Left ventricle myocardium inferior (tissue), 1 donor: Measurements from ENCODE around the gene LOX. TPM values are rescaled to one million over a fixed set of nuclear protein-coding genes. Genes with fewer than 3 reads are reported as not detected.

Source experiments
- DNase-seq: peaks from one replicate; pipeline ENCODE4 v3.0.0-alpha.2; 2020
- H3K27ac ChIP-seq: fragments of 200-600 bp; replicated peaks from 2 replicates; pipeline ENCODE4 v1.8.0; 2021
- H3K27me3 ChIP-seq: fragments of 200-600 bp; 2 replicates; pipeline ENCODE4 v1.8.0; 2021; ENCODE audit warnings: low read depth
- H3K36me3 ChIP-seq: fragments of 200-600 bp; 2 replicates; pipeline ENCODE4 v1.8.0; 2021
- H3K4me1 ChIP-seq: fragments of 200-600 bp; 2 replicates; pipeline ENCODE4 v1.8.0; 2021
- H3K4me3 ChIP-seq: fragments of 200-600 bp; 2 replicates; pipeline ENCODE4 v1.8.0; 2021; ENCODE audit warnings: mild to moderate bottlenecking, moderate library complexity
- H3K9me3 ChIP-seq: fragments of 200-600 bp; replicated peaks from 2 replicates; pipeline ENCODE4 v1.8.0; 2021
- intact Hi-C: fragments of 100-400 bp; cut with micrococcal nuclease; formaldehyde crosslinking; loops from one replicate; pipeline ENCODE4 v1.11.0; 2022
- long read RNA-seq: library from polyadenylated mRNA; unstranded; transcript quantifications from one replicate; pipeline ENCODE4 v2.0.0, GENCODE V29; 2021
- total RNA-seq: library from RNA; stranded (reverse); fragmentation: NEBNext Ultra II Directional; extraction: Animal tissue kit (Norgen Biotek cat#: 25700); gene quantifications from one replicate; pipeline ENCODE4 v1.2.1, GENCODE V29; 2021
- TF ChIP-seq, protein P1 (sequence below): fragments of 200-600 bp; IDR thresholded peaks from 2 replicates; pipeline ENCODE4 v1.8.0; 2021; ENCODE audit warnings: antibody characterized with exemption, mild to moderate bottlenecking, borderline replicate concordance
- donor health status: DM: no; HTN: yes; CAD: no; lungs with severe emphysema.

Gene LOX, protein sequence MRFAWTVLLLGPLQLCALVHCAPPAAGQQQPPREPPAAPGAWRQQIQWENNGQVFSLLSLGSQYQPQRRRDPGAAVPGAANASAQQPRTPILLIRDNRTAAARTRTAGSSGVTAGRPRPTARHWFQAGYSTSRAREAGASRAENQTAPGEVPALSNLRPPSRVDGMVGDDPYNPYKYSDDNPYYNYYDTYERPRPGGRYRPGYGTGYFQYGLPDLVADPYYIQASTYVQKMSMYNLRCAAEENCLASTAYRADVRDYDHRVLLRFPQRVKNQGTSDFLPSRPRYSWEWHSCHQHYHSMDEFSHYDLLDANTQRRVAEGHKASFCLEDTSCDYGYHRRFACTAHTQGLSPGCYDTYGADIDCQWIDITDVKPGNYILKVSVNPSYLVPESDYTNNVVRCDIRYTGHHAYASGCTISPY
- 4.4 TPM for total RNA-seq
- long read RNA-seq, full-length matches to known transcripts, result 9 of 9 reads
- long read RNA-seq, partial matches to known transcripts, result 0 of 9 reads
- long read RNA-seq, other reads (novel, unspliced or antisense), result 0 of 9 reads

DNA sequence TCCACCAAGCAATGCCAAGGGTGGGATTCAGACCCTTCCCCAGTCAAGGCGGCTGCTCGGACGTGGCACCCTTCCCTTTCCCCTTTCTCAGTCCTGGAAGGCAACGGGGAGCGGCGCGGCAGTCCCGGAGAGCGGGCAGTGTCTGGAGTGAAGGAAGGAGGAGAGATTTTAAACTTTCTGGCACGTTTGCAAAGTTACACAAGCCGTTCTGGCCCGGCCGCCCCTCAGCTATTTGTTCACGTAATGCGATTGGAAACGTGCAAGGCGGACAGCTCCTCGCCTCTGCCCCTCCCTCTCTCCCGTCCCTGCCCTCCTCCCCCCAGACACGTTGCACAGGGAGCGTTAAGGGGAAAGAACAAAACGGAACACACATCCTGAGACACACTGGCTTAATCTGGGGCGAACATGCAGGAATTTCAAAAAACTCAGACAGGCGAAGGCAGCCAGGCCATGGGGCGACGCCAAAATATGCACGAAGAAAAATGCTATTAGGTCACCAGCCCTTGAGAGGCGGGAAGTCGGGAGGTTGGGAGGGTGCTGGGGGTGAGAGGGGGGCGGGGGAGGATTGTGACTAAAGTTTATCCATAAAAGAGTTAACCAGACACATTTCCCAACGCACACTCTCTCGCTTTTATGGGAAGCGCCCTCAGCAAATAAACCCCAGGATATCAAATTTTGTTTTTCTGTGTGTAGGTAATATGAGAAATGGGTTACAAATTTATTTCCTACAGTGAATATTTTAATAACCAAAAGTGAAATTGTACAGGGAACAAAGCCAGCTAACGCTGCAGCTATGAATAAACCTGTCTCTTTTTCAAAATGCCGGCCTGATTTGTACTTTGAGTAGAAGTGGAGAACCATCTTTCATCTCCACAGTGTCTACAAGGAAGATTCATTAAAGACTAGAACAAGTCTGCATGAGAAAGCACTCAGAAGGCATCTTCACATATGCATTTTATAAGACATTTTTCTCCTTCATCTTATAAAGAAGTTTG is at the start of gene LOX:
TSS of gene LOX (minus strand) at position 144 of the 995 bp plus-strand sequence. CDS start 274 bp downstream, outside the sequence.
- DNase-seq, result peak; percentile 71
- TF ChIP-seq, protein P1, sequence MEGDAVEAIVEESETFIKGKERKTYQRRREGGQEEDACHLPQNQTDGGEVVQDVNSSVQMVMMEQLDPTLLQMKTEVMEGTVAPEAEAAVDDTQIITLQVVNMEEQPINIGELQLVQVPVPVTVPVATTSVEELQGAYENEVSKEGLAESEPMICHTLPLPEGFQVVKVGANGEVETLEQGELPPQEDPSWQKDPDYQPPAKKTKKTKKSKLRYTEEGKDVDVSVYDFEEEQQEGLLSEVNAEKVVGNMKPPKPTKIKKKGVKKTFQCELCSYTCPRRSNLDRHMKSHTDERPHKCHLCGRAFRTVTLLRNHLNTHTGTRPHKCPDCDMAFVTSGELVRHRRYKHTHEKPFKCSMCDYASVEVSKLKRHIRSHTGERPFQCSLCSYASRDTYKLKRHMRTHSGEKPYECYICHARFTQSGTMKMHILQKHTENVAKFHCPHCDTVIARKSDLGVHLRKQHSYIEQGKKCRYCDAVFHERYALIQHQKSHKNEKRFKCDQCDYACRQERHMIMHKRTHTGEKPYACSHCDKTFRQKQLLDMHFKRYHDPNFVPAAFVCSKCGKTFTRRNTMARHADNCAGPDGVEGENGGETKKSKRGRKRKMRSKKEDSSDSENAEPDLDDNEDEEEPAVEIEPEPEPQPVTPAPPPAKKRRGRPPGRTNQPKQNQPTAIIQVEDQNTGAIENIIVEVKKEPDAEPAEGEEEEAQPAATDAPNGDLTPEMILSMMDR, result no peak
- H3K36me3 ChIP-seq, result no peaks in the 10 kb centered on the region
- intact Hi-C loops, result no loop called here
- peak within 1 kb of the TSS; percentile 75 for H3K4me3 ChIP-seq
- peak within 1 kb of the TSS; percentile 72 for H3K27ac ChIP-seq
- peaks cover 32% of the 10 kb centered on the region for H3K27me3 ChIP-seq
- H3K9me3 ChIP-seq, result no peaks in the 10 kb centered on the region
- peaks cover 26% of the 10 kb centered on the region for H3K4me1 ChIP-seq

DNA sequence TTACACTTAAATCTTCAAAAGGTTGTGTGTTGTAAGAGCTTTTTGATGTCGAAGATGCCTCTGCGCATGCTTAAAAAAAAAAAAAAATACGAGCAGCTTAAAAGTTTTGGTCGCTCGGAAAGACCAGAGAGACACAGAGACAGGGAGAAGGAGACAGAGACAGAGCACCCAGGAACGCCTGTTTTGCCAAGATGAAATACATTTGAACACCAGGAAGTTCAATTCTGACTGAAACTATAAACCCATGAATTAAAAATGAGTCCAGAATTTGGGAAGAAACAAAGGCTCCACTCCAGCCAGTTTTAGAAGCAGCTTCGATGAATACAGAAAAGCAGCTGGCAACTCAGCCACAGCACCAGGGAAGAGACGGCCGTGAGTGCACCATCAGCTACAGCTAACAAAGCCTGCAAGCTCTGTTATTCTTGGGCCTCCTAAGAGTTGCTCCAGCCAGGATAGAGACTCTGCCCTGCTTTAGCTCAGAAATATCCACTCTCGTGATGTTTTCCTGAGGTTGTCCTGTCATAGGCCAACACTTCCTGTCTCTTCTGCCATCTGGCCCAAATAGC is 48.8 kb upstream of the LOX start:
- no peaks in the 10 kb centered on the region for H3K36me3 ChIP-seq
- H3K27ac ChIP-seq, result no peak overlapping the region
- H3K9me3 ChIP-seq, result no peaks in the 10 kb centered on the region
- H3K27me3 ChIP-seq, result no peaks in the 10 kb centered on the region
- DNase-seq, result no peak
- peaks cover 4% of the 10 kb centered on the region for H3K4me1 ChIP-seq
- no peak overlapping the region for H3K4me3 ChIP-seq
- TF ChIP-seq, protein P1, result no peak
- intact Hi-C loops, result no loop called here

DNA sequence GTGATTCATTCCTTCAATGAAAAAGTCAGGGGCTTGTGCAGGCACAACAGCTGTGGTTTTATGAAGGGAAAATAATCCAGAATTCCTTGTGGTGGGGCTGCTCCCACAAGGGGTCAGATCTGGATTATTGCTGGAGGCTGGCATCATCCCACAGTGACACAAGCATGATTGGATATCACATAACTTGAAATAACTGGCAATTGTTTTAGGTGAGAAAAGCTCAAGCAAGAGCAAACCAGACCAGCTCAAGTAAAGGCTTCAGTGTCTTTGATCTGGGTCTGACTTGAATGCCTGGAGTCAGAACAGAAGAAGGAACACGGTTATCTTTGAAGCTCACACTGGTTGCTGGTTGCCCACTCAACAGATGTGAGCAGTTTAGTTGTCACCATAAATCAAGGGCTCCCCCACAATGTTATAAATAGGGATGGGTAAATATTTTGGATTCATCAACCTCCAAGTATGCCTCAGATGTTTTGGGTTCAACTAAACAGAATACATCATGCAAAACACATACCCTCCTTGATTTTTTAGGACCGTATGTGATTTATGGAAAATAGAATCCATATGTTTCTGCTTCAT is 48.2 kb upstream of the LOX start:
- Histone ChIP-seq H3K36me3 (no peaks in the 10 kb centered on the region), H3K27me3 (no peaks in the 10 kb centered on the region), H3K4me3 (no peak overlapping the region), H3K27ac (no peak overlapping the region), H3K4me1 (peaks cover 4% of the 10 kb centered on the region), H3K9me3 (no peaks in the 10 kb centered on the region)
- DNase-seq, result no peak
- intact Hi-C loops, result no loop called here
- TF ChIP-seq, protein P1, result no peak

DNA sequence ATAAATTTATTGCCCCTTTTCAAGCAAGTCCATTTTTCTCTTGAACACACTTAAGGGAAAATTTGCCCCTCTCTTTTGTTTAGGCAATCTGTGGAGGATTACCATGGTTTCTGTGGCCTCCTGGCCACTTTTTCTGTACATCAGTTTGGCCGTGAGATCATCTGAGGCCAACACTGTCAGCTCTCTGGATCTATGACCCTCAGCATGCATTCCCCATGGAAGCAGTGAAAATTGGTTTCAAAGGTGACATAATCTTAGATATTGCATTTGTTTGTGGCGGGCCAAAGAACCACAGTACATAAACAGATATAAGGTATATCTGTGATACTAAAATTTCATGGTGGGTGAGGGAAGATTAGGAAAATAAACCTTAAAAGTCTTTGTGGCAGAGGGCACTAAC is 46.7 kb upstream of the LOX start:
- intact Hi-C loops, result no loop called here
- Histone ChIP-seq H3K4me3 (no peak overlapping the region), H3K9me3 (no peaks in the 10 kb centered on the region), H3K27ac (no peak overlapping the region), H3K4me1 (peaks cover 4% of the 10 kb centered on the region), H3K36me3 (no peaks in the 10 kb centered on the region), H3K27me3 (no peaks in the 10 kb centered on the region)
- TF ChIP-seq, protein P1, result no peak
- no peak for DNase-seq
